ENCODE measurements around the gene KIRREL1.
A peak's percentile ranks its signal among the peaks of the same experiment; 100 is the strongest.

Gene KIRREL1

DNA sequence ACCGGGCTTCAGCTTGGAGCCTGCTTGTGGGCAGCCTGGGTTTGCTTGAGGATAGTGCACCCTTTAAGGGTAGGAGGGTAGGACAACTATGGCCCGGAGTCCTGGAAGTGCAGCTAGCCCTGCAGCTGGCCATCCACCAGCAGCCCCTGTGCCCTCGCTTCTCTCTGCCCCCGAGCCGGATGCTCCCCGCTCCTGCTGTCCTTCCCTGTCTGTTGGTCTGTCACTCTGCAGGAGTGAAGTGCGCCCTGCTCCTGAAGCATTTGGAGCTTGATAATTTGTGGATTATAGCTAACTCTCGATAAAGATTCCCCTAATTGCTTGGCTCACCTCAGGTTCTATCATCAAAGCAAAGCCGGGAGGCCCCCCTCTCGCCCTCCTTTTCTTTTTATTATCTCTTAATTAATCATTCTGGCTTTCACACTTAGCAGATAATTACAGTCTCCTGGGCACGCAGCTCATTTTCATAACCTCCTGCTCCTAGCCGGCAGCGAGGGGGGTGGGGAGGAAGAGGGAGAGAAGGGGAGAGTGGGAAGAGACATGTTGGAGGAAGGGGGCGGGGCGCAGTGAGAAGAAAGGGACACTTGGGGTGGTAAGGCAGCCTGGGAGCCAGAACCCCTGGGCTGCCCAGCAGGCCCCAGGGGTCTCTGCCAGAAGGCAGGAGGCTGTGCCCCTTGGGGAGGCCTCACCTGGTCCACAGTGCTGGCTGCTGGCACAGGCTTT lies 14.4 kb downstream of the KIRREL1 start:
- no peak for DNase-seq

- DNase-seq, result no peak
Observed at GRCh38 chr1:158008630-158009029, 15.2 kb downstream of the KIRREL1 start.

DNA sequence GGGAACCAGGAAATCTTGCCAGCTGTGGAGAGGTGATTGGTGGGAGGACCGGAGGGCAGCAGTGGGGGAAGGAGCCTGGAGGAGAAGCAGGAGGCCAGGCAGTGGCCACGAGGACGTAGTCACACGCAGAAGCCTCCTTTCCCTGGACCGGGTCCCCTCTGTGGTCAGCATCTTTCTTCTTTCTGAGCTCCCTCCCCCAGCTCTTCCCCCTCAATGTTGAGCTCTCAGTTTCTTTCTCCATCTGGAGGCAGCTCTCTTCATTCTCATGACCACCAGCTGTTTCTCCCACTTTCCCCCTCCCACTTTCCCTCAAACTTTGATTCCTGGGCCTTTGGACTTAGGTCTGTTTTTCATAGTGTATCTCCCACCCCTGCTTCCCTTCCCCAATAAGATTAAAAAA lies 18.3 kb downstream of the KIRREL1 start:
- DNase-seq, result no peak

GRCh38 chr1:158013840-158014730 lies 20.6 kb downstream of the KIRREL1 start:
- no peak for DNase-seq

- no peak for DNase-seq
Observed at GRCh38 chr1:158014731-158015320, 21.4 kb downstream of the KIRREL1 start.

DNA sequence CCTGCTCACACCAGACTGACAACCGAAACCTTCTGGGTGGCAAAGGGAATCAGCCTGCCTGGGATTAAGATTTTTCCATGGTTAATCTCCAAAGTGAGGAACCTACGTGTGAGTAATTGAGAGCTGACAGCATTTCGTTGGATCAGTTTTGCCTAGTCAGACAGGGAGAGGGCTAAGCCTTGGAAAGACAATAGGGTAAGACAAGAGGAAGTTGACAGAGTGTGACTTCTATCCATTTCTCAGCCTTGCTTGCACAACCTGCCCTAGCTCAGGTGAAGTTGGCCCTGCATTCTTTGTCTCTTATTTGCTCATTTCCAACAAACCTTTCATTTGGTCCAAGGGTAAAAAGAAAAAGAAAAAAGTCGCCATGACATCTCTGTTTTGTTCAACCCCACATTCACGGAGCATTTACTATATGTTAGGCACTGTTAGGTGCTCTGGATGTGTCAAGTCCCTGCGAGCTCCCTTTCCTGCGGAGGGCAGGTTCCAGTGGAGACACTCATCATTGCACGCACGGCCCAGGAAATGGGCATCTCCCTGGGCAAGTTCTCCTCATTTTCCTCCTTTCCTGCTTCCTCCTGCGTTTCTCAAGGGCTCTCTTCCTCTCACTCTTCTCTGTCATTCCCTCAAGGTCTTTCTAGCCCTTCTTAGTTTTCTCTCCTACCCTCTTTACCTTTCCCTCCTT lies 23.3 kb downstream of the KIRREL1 start:
- no peak for DNase-seq

DNA sequence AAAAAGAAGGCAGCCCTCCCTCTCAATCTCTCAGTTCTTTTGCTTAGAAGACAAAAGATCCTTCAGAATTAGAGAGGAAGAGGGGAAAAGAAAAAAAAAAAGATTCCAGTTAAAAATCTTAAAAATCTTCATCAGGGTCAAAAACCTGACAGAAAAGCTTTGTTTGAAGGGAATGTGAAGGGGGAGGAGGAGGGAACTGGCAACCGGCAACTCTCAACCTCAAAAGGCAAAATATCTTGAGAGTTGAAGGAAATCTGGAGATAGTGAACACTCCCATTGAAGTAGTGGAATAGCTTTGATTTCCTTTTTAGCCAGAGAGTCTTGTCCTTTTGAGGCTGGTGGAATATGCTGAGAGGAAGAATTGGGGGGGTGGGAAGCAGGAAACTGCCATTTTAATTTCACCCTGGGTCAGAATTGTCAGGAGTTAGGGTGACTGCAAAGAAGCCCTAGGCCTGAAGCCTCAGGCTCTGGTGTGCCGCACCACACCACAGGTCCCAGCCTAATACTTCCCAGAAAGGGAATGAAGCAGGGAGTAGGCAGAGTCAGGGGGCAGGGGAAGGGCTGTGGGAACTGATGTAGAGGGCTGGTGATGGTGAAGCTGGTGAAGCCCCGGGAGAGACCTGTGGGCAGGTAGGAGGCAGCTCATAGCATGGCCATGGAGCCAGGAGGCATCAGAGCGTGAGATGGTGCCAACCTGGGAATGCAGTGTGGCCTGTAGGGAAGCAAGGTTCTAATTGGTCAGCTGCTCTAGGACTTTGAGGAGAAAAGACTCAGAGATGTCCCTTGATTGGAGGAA lies 24.6 kb downstream of the KIRREL1 start:
- no peak for DNase-seq

- no peak for DNase-seq
Observed at GRCh38 chr1:158019171-158019868, 25.9 kb downstream of the KIRREL1 start.

DNA sequence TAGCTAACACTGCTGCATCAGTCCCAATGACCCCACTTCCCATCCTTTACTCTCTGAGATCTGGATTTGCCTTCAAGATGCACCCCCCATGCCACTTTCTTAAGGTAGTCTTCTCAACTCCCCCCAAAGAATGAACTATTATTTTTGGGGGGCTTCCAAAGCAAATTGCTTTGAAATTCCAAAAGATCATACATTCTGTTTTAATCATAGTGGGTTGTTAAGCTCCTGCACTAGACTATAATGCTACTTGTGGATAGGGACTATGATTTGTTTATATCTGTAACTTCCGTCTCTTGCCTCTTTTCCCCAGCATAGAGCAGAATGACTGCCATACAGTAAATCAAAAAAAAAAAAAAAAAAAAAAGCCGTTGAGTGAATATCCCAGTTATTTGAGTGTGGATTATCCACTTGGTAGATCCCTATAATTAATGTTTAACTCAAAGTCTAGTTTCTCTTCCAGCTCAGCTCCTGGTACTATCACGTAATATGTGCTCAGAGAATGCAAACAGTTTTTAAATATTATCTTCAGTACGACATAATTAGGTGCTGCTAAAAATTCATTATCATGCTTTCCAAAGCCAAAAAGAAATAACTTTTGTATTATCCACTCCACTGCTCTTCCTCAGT lies 26.9 kb downstream of the KIRREL1 start:
- DNase-seq, result no peak

GRCh38 chr1:158020886-158021620 lies 27.6 kb downstream of the KIRREL1 start:
- no peak for DNase-seq

DNA sequence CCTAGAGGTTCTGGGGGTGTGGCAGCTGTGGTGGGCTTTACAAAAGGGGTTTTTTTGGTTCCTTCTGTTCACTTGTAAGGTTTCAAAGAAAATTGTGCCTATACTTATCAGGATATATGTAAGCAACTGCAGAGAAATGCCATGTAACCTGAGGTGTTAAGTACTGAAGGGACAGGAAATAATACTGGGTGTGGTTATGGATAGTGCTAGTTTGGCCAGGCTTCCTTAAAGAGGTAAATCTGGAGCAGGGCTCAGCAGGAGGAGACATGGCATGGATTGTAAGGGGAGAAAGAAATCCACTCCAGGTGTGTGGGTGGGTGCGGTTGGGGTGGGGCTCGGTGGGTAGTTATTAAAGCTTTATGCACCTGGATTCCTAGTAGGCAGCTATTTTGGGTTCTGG lies 28.3 kb downstream of the KIRREL1 start:
- no peak for DNase-seq

DNA sequence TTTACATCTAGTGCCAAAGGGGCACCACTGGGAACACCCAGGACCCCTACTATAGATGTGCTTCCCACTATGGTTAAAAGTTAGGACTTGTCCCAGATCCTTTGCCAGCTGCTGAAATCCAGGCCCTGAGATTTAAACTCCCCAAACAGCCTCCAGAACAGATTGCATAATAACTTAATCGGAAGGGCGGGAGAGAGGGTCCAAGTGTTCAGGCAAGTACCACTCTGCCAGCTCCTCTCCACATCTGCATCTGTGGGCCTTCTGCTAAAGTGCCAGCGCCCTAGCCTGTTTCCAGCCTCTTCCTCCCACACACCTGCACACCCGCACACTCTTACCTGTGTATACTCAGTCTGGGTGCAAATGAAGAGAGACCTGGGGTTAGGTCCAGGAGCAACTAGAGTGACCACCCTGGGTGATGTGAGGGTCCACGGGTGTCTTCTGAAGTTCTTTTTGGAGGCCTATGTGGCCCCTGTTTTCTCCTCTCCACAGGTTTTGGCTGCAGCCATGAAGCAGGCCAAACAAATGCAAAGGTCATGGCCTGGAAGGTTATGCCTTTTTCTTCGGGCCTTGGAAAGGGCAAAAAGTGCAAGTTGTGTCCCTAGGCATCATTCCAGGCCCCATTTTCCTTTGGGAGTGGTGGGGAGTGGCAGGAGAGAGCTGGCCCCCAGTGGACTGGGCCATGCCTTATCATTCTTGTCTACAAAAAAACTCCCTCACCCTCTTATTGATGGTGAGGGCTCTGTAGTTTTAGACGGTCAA lies 29.3 kb downstream of the KIRREL1 start:
- no peak for DNase-seq

DNA sequence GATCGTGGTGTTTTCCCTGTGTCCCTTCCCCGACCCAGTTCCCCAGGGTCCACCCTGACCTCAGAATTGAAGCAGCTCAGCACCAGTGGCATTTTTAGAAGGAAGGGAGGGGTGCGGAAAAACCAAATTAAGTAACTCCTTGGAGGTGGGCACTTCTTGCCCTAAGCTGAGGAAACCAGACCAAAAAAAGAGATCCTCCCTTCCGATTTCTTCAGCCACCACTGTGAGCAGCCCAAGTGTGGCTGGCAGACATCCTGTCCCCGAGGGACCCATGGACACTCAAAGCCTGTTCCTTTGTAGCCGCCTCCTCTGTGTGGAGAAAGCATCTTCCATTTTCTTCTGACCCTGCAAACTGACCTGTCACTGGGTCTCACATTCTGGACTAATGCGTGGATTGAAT lies 31.3 kb downstream of the KIRREL1 start:
- DNase-seq, result no peak

GRCh38 chr1:158025576-158026230 lies 32.3 kb downstream of the KIRREL1 start:
- no peak for DNase-seq

DNA sequence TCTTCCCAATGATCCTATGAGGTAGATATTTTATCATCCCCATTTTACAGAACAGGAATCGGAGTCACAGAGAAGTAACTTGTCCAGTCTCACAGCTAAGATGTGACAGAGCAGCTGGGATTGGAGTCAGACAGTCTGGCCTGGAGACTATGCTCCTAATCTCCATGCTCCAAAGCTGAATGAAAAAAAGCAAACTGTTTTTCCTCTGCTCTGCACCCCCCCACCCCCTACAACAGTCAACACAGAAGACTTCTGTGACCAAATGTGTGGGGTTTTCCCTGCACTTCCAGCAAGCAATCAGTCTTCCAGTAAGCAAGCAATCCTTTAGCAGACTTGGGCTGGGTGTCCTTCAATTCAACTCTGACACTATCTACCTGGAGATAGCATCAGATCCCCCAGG lies 33.2 kb downstream of the KIRREL1 start:
- DNase-seq, result no peak

- DNase-seq, result no peak
Observed at GRCh38 chr1:158027508-158027907, 34.1 kb downstream of the KIRREL1 start.

GRCh38 chr1:158028969-158029368 lies 35.5 kb downstream of the KIRREL1 start:
- DNase-seq, result no peak

GRCh38 chr1:158035014-158035413 lies 41.6 kb downstream of the KIRREL1 start:
- no peak for DNase-seq

GRCh38 chr1:158035976-158036583 lies 42.6 kb downstream of the KIRREL1 start:
- DNase-seq, result peak; percentile 7
